BLaER1 treated with 17β-estradiol and CSF1 and Interleukin-3, amounts not matched to agents 10 nM and 100 nM (cell line): ENCODE results near the gene CHCHD6.

Experiments used
- H3K27ac ChIP-seq, 11 experiments: shearing (Covaris generic); formaldehyde crosslinking; 2 replicates each; pipeline ENCODE4 v1.8.1; 2022
- H3K27me3 ChIP-seq, 11 experiments: shearing (Covaris generic); formaldehyde crosslinking; 2 replicates each; pipeline ENCODE4 v1.8.1; 2022
- H3K36me3 ChIP-seq, 11 experiments: shearing (Covaris generic); formaldehyde crosslinking; 2 replicates each; pipeline ENCODE4 v1.8.1; 2022
- H3K4me1 ChIP-seq, 10 experiments: shearing (Covaris generic); formaldehyde crosslinking; 2 replicates each; pipeline ENCODE4 v1.8.1; 2022
- H3K4me2 ChIP-seq, 11 experiments: shearing (Covaris generic); formaldehyde crosslinking; 2 replicates each; pipeline ENCODE4 v1.8.1; 2022
- H3K4me3 ChIP-seq, 10 experiments: shearing (Covaris generic); formaldehyde crosslinking; 2 replicates each; pipeline ENCODE4 v1.8.1; 2022
- H3K9ac ChIP-seq, 11 experiments: shearing (Covaris generic); formaldehyde crosslinking; 2 replicates each; pipeline ENCODE4 v1.8.1; 2022
- H3K9me3 ChIP-seq, 11 experiments: shearing (Covaris generic); formaldehyde crosslinking; replicated peaks in 1 of 11; 2 replicates each; pipeline ENCODE4 v1.8.1; 2022
- H4K20me1 ChIP-seq, 11 experiments: shearing (Covaris generic); formaldehyde crosslinking; 2 replicates each; pipeline ENCODE4 v1.8.1; 2022
- Cebpa-rat ChIP-seq, 11 experiments: shearing (Covaris generic); IDR thresholded peaks; 2 replicates each; pipeline ENCODE4 v1.8.1; 2022

CHCHD6 gene

GRCh38 chr3:127003601-127004280 lies 299.7 kb downstream of the CHCHD6 start:
- H3K4me2 ChIP-seq, result peak overlapping the region in 7 of 11 experiments; percentile 15 to 51 (median 39); a peak in 11 of 22 replicates
- H3K27me3 ChIP-seq, result no peaks in the 10 kb centered on the region
- H3K36me3 ChIP-seq, result peaks cover 0 to 23% (median 0%) of the 10 kb centered on the region in 11 experiments; a peak in 3 of 22 replicates
- H3K9ac ChIP-seq, result no peak overlapping the region
- H4K20me1 ChIP-seq, result peaks cover 26 to 67% (median 48%) of the 10 kb centered on the region in 11 experiments
- TF ChIP-seq Cebpa-rat (IDR thresholded peaks at IDR 0.05), result no peak
- H3K4me3 ChIP-seq, result no peak overlapping the region
- no peak overlapping the region for H3K27ac ChIP-seq
- H3K4me1 ChIP-seq, result peaks cover 0 to 58% (median 42%) of the 10 kb centered on the region in 10 experiments; a peak in 16 of 20 replicates
- H3K9me3 ChIP-seq, result no peaks in the 10 kb centered on the region

- H3K27ac ChIP-seq, result no peak overlapping the region
- peaks cover 17 to 62% (median 38%) of the 10 kb centered on the region in 11 experiments; a peak in 20 of 22 replicates for H4K20me1 ChIP-seq
- no peak overlapping the region for H3K9ac ChIP-seq
- no peak for TF ChIP-seq Cebpa-rat (IDR thresholded peaks at IDR 0.05)
- H3K4me3 ChIP-seq, result no peak overlapping the region
- no peaks in the 10 kb centered on the region for H3K9me3 ChIP-seq
- no peaks in the 10 kb centered on the region for H3K27me3 ChIP-seq
- H3K4me2 ChIP-seq, result peak overlapping the region in 1 of 11 experiments; percentile 51; a peak in 1 of 22 replicates
- H3K4me1 ChIP-seq, result peaks cover 0 to 65% (median 52%) of the 10 kb centered on the region in 10 experiments; a peak in 16 of 20 replicates
- H3K36me3 ChIP-seq, result peaks cover 0 to 23% (median 0%) of the 10 kb centered on the region in 11 experiments; a peak in 3 of 22 replicates
These were observed 300.8 kb downstream of the CHCHD6 start for GRCh38 chr3:127004641-127005397.

DNA sequence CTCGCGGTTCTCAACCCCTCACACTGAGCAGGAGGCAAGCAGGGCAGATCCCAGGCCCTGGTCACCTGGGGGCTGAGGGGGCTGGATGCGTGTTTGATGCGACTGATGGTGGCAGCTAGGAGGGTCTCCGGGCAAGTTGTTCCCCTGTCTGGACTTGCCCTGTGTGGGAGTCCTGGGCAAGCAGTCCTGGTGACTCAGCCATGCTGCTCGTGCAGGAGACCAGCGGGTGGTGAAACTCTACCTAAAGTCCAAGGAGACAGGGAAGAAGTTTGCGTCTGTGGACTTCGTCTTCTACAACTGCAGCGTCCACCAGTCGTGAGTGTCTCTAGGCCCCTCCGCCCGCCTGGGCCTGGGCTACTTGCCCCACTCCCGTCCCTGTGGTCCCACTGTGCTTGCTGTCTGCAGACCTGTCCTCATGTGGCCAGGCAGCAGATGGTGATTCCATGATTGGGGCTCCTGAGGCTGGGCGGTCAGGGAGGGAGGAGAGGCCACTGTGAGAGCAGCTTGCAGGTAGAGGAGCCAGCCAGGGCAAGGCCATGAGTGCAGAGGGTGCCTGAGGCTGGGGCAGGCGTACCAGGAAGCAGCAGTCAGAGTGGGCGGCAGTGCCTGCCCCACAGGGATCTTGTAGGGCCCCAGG lies 301.9 kb downstream of the CHCHD6 start:
- H3K4me1 ChIP-seq, result peaks cover 4 to 77% (median 64%) of the 10 kb centered on the region in 10 experiments; a peak in 19 of 20 replicates

GRCh38 chr3:127006781-127007436 lies 302.9 kb downstream of the CHCHD6 start:
- Histone ChIP-seq H3K27ac (no peak overlapping the region), H3K4me2 (peak overlapping the region in 8 of 11 experiments; percentile 29 to 70 (median 55); a peak in 11 of 22 replicates), H4K20me1 (peaks cover 6 to 50% (median 35%) of the 10 kb centered on the region in 11 experiments; a peak in 20 of 22 replicates), H3K4me3 (no peak overlapping the region), H3K36me3 (peaks cover 0 to 28% (median 0%) of the 10 kb centered on the region in 11 experiments; a peak in 4 of 22 replicates), H3K9me3 (no peaks in the 10 kb centered on the region), H3K27me3 (no peaks in the 10 kb centered on the region), H3K4me1 (peaks cover 13 to 82% (median 69%) of the 10 kb centered on the region in 10 experiments), H3K9ac (no peak overlapping the region)
- no peak for TF ChIP-seq Cebpa-rat (IDR thresholded peaks at IDR 0.05)

More for the DNA sequence above, 301.9 kb downstream of the CHCHD6 start:
- Histone ChIP-seq H4K20me1 (peaks cover 9 to 57% (median 35%) of the 10 kb centered on the region in 11 experiments; a peak in 20 of 22 replicates), H3K27ac (no peak overlapping the region), H3K9me3 (no peaks in the 10 kb centered on the region), H3K36me3 (peaks cover 0 to 23% (median 0%) of the 10 kb centered on the region in 11 experiments; a peak in 3 of 22 replicates), H3K4me2 (peak overlapping the region in 9 of 11 experiments; percentile 29 to 70 (median 54); a peak in 16 of 22 replicates), H3K9ac (no peak overlapping the region), H3K4me3 (no peak overlapping the region), H3K27me3 (no peaks in the 10 kb centered on the region)
- no peak for TF ChIP-seq Cebpa-rat (IDR thresholded peaks at IDR 0.05)

GRCh38 chr3:127008236-127008635 lies 304.2 kb downstream of the CHCHD6 start:
- no peak for TF ChIP-seq Cebpa-rat (IDR thresholded peaks at IDR 0.05)
- Histone ChIP-seq H3K27me3 (no peaks in the 10 kb centered on the region), H3K27ac (no peak overlapping the region), H3K4me3 (no peak overlapping the region), H3K36me3 (peaks cover 0 to 33% (median 0%) of the 10 kb centered on the region in 11 experiments; a peak in 4 of 22 replicates), H3K9ac (peak overlapping the region in 1 of 11 experiments; percentile 24; a peak in 1 of 22 replicates), H3K4me2 (peak overlapping the region in 7 of 11 experiments; percentile 77 to 89 (median 83); a peak in 10 of 22 replicates), H3K9me3 (no peaks in the 10 kb centered on the region), H3K4me1 (peaks cover 26 to 83% (median 73%) of the 10 kb centered on the region in 10 experiments), H4K20me1 (peaks cover 0 to 47% (median 30%) of the 10 kb centered on the region in 11 experiments; a peak in 19 of 22 replicates)

DNA sequence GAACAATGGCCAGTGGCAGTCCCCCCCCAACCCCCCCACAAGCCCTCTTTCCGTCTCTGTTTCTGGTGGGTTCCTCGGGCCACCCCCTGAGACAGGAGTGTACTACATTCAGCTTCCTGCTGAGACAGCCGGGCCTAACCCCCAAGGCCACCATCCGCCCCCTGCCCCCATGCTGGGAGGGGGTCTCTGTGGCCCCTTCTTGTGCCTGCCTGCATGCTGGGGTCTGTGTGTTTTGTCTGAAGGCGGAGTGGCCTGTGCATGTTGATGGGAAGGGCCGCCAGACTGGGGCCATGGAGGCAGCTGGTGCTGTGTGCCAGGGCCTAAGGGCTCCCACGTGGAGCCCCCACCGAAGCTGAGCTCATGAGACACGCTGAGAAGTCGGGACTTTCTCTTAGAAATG lies 305.5 kb downstream of the CHCHD6 start:
- no peak for TF ChIP-seq Cebpa-rat (IDR thresholded peaks at IDR 0.05)
- peaks cover 0 to 28% (median 0%) of the 10 kb centered on the region in 11 experiments; a peak in 4 of 22 replicates for H3K36me3 ChIP-seq

More for the DNA sequence above, 305.5 kb downstream of the CHCHD6 start:
- Histone ChIP-seq H3K9me3 (no peaks in the 10 kb centered on the region), H3K9ac (no peak overlapping the region; a peak in 1 of 22 replicates), H3K4me2 (peak overlapping the region in 9 of 11 experiments; percentile 76 to 89 (median 82); a peak in 17 of 22 replicates), H3K27me3 (no peaks in the 10 kb centered on the region), H4K20me1 (peaks cover 0 to 54% (median 40%) of the 10 kb centered on the region in 11 experiments; a peak in 20 of 22 replicates), H3K27ac (peak overlapping the region in 1 of 11 experiments; percentile 33; a peak in 1 of 22 replicates), H3K4me1 (peaks cover 39 to 85% (median 76%) of the 10 kb centered on the region in 10 experiments), H3K4me3 (no peak overlapping the region)
